PC-9 (cell line): ENCODE measurements around the gene MTA1.

Source experiments
- CTCF ChIP-seq: fragments of 200-600 bp; sonication (generic); conservative IDR thresholded peaks from 2 replicates; pipeline ENCODE4 v1.6.1; 2017; ENCODE audit warnings: mixed run types, antibody characterized with exemption, mild to moderate bottlenecking, moderate library complexity
- EZH2 ChIP-seq: fragments of 200-600 bp; sonication (generic); IDR thresholded peaks from 2 replicates; pipeline ENCODE4 v1.8.0; 2017; ENCODE audit warnings: antibody characterized with exemption, low read depth

- no peak for TF ChIP-seq EZH2
- no peak for TF ChIP-seq CTCF
These were observed 57.4 kb downstream of the MTA1 start for GRCh38 chr14:105476831-105477659.
